Urinary bladder (tissue), 4 donors: ENCODE measurements around the gene BANK1. TPM values are rescaled to one million over a fixed set of nuclear protein-coding genes. Genes with fewer than 3 reads are reported as not detected.
"Not testable (repeated sequence)": the region's sequence is repeated elsewhere in the genome, so short reads cannot be mapped to it uniquely, and the experiment has no call there.

Experiments
- DNase-seq: peaks from one replicate; pipeline ENCODE4 v3.0.0-alpha.2; 2015; ENCODE audit errors: extremely low spot score
- H3K27ac ChIP-seq: one replicate; pipeline ENCODE4 v1.5.1; 2013; ENCODE audit warnings: low read depth, mild to moderate bottlenecking, moderate library complexity
- H3K36me3 ChIP-seq: one replicate; pipeline ENCODE4 v1.6.1; 2013; ENCODE audit warnings: mild to moderate bottlenecking, moderate library complexity; ENCODE audit not compliant: insufficient read depth
- H3K4me1 ChIP-seq: one replicate; pipeline ENCODE4 v1.6.1; 2013; ENCODE audit warnings: mild to moderate bottlenecking, moderate library complexity; ENCODE audit not compliant: insufficient read depth
- H3K4me3 ChIP-seq: one replicate; pipeline ENCODE4 v1.5.1; 2013; ENCODE audit warnings: low read depth, low read length
- WGBS: extraction: QIAGEN DNeasy Blood & Tissue Kit; methylation state at CpG from one replicate; pipeline ENCODE4 v1.1.7; 2013; 5-methylcytosine and 5-hydroxymethylcytosine counted together
- polyA plus RNA-seq: library from polyadenylated mRNA; stranded (reverse); fragments of 200-250 nt; gene quantifications from one replicate; pipeline ENCODE4 v1.2.3, GENCODE V29; 2013
- total RNA-seq: library from RNA; depleted of rRNA; stranded (reverse); fragments of >200 nt; gene quantifications from one replicate; pipeline ENCODE4 v1.2.3, GENCODE V29; 2014
- donor health status: healthy with polysubstance abuse.
- donor health status: healthy.

The BANK1 gene
- total and polyA plus RNA-seq, 2 donors, result 1.5 to 6.7 TPM

DNA sequence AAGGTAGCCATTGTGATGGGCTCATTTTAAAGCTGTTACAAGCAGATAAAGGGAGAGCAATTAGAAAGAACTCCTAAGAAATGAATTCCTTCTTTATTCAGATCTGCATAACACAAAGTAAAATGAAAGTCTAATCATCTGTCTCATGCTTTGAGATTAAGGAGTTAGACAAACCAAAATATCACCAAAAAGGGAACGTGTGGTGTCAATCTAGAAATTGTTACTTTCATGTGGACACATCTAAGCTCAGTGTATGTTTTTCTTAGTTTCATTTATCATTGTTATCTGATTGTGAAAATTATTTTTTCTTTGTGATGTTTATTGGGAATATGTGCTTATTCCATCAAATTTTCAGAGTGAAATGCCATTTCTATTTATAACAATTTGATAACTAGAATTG, 80.3 kb downstream of the BANK1 start:
- Histone ChIP-seq H3K36me3 (no peaks in the 10 kb centered on the region), H3K4me3 (no peak overlapping the region), H3K4me1 (no peaks in the 10 kb centered on the region), H3K27ac (no peak overlapping the region)
- WGBS, result 71% methylated on average over 1 of the region's 1 CpG
- no peak for DNase-seq

DNA sequence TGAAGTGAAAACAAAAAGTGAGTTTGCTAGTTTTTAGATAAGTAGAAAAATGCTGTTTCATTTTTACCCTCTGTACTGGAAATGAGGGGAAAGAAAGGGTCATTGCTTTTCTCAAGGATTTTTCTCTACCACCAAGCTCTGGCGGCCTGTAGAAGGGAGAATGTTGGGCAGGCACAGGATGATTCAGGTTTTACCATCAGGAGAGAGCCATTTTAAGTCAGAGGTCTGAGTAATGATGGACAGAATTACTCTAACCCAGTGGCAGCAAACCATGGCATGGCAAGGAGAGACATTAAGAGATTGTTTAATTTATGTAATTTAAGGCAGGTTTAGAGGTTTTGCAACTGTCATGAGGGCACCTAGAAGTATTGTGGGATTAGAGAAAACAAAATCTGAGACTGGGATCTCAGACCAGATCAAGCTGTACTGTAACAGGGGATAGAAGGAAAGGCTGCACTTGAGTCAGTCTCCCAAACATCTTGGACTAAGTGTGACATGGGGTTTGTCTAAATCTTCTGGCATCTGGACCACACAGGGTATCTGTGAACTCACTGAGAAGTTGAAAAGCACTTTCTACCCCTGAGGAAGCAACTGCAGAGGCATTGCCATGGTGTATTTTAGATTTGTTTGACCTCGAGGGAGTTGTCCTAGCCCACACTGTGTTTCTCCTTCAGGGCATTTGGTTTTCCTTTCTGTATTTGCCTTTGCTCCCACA, 81.6 kb downstream of the BANK1 start:
- H3K4me1 ChIP-seq, result no peaks in the 10 kb centered on the region
- 83% methylated on average over 2 of the region's 2 CpGs for WGBS
- H3K4me3 ChIP-seq, result no peak overlapping the region
- DNase-seq, result no peak
- no peaks in the 10 kb centered on the region for H3K36me3 ChIP-seq
- H3K27ac ChIP-seq, result no peak overlapping the region

DNA sequence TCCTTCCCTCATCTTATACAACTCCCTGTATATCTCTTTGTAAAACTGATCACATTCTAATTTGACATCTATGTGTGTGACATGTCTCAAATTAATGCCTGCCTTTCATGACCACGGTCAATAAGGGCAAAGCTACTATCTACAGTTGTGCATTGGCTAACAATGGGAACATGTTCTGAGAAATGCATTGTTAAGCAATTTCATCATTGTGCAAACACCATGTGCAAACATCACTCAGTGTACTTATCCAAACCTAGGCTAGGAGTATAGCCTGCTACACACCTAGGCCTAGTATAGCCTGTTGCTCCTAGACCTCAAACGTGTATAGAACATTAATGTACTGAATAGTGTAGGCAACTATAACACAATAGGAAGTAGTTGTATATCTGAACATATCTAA, 95.0 kb downstream of the BANK1 start:
- H3K4me3 ChIP-seq, result no peak overlapping the region
- no peak overlapping the region for H3K27ac ChIP-seq
- no peaks in the 10 kb centered on the region for H3K36me3 ChIP-seq
- H3K4me1 ChIP-seq, result no peaks in the 10 kb centered on the region
- no peak for DNase-seq
- 66% methylated on average over 2 of the region's 2 CpGs for WGBS

DNA sequence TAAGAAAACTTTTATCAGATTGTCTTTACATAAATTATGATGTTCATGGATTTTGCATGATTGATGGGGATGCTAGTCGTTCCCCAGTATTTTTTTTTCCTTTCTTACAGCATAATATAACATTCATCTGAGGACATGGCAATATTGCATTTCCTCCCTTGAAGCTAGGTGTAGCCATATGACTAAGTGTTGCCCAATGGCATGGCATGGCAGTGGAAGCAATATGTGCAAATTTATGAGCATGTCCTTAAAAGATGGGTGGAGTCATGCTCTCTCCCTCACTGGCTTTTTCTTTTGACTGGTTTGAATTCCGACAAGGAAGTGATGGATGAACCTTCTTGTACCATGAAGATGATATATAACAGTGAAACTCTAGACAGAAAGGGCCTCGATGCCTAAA, 96.3 kb downstream of the BANK1 start:
- no peaks in the 10 kb centered on the region for H3K36me3 ChIP-seq
- no peak overlapping the region for H3K4me3 ChIP-seq
- no peak overlapping the region for H3K27ac ChIP-seq
- WGBS, result 89% methylated on average over 3 of the region's 3 CpGs
- no peak for DNase-seq
- H3K4me1 ChIP-seq, result no peaks in the 10 kb centered on the region

DNA sequence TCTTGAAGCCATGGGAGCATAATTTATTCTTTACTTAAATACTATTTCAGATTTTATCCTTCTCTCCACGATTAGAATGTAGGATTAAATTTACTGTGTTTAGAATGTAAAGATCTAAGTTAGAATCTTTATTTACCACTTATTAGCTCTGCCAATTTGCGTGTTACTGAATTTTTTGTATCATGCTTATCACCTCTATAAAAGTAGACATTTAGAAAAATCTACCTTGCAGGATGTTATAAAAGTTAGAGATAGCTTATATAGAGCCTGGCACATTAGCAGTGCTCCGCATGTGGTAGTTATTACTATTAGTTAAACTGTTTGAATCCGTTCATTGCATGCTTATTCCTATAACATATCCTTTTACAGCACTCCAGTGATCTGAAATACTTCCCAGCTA, 97.9 kb downstream of the BANK1 start:
- Histone ChIP-seq H3K4me1 (no peaks in the 10 kb centered on the region), H3K36me3 (no peaks in the 10 kb centered on the region), H3K4me3 (no peak overlapping the region), H3K27ac (no peak overlapping the region)
- no peak for DNase-seq
- 60% methylated on average over 4 of the region's 4 CpGs for WGBS

DNA sequence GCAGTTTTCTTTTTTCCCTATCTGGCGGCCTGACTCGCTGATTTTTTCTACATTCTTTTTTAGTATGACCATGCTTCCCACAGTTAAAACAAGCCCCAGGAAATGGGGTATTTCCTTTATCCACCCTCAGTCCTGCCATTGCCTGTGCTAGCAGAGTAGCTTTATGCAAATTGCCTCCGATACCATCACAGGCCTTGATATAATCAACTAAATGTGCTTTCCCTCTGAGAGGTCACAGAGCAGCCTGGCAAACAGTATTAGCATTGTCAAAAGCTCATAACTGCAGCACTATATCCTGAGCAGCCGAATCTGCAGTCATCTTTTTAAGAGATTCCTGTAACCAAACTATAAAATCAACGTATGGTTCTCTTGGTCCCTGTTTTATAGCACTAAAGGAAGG, 115.0 kb downstream of the BANK1 start:
- H3K27ac ChIP-seq, H3K36me3 ChIP-seq, H3K4me1 ChIP-seq, DNase-seq, H3K4me3 ChIP-seq: not testable (repeated sequence)
- 65% methylated on average over 5 of the region's 5 CpGs for WGBS

DNA sequence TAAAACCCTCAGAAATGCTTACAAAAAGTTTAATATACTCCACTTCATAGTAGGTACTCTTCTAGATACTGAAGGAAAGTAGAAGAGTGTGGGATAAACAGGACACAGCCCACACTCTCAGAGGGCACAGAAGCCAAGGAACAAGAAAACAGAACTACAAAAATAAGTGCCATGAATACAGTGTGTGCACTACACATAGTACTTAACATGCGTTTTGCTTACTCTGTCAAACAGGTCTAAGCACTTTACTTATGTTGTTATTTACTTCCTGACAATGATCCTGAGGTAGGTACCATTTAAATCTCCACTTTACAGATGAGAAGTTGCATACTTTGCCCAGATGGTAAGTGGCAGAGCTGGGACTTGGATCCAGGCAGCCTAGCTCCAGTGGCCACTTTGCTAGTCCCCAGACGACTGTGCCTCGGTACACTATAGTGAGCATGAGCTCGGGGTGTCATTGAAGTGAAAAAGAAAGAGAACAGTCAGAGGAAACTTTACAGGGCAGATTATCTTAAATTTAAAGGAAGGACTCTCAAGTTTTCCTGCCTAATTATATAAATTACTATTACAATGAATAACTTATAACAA, 120.3 kb downstream of the BANK1 start:
- Histone ChIP-seq H3K4me3 (no peak overlapping the region), H3K27ac (no peak overlapping the region)
- no peak for DNase-seq

DNA sequence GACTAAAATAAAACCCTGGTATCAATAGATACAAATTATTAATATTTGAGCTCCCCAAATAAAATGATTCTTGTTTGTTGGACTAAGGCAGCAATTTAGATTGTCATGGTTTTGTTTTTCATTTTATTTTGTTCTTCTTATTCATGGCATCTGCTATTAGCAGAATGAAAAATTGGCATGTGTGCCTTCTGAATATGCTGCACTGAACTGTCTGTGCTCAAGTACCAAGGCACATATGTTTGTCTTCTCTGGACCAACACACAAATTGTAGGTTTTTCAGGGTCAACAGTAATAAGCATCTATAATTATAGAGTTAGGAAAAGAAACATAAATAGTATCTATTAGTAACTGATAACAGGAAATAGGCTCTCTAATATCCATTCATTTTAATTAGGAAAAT, 121.1 kb downstream of the BANK1 start:
- Histone ChIP-seq H3K36me3 (no peaks in the 10 kb centered on the region), H3K27ac (no peak overlapping the region), H3K4me1 (no peaks in the 10 kb centered on the region), H3K4me3 (no peak overlapping the region)
- DNase-seq, result no peak

More for the DNA sequence above, 120.3 kb downstream of the BANK1 start:
- no peaks in the 10 kb centered on the region for H3K4me1 ChIP-seq
- WGBS, result 83% methylated on average over 4 of the region's 4 CpGs
- H3K36me3 ChIP-seq, result no peaks in the 10 kb centered on the region

DNA sequence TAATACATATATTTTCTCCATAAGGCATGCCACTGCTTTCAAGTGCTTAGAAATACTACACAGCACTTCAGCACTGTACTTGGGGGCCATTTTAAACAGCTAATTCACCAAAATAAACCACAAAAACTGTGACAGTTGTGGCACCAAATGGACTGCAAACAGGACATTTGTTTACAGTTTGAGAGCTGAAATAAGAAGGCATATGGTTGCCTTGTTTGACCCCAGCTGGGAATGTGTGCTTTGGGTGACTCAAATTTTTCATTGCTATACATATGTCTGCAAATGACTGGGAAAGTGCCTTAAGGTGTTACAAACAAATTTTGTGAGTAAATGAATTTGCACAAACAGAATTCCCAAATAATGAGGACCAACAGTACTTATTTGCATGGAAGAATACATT, 124.2 kb downstream of the BANK1 start:
- no peak for DNase-seq
- H3K4me3 ChIP-seq, result no peak overlapping the region
- no peak overlapping the region for H3K27ac ChIP-seq
- H3K4me1 ChIP-seq, result no peaks in the 10 kb centered on the region
- no peaks in the 10 kb centered on the region for H3K36me3 ChIP-seq

DNA sequence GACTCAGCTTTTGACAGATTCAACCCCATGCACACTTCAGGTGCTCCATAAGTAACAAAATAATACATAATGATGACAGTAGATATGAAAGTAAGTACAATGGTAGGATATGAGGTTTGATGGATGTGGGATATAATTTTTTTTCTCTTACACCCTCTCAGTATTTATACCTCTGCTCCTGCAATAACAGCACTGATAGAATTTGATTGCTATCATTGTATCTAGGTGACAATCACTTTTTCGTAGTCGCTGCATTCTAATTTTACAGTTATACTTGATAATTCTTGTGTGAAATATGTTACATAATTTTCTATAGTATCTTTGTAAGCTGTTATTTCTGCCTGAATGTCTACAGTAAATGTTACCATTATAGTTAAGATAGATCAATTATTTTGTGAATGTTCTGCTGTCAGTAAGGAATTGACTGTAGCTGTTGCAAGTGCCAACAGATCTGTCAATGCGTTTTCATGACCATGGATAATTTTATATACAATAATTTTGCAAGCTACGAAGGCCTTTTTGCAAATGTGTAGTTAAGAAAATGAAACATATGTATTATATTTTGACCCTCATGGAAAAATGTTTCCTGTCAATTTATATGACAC, 128.9 kb downstream of the BANK1 start:
- H3K4me3 ChIP-seq, result no peak overlapping the region
- H3K4me1 ChIP-seq, result no peaks in the 10 kb centered on the region
- no peak overlapping the region for H3K27ac ChIP-seq
- no peak for DNase-seq
- H3K36me3 ChIP-seq, result no peaks in the 10 kb centered on the region
- WGBS, result 95% methylated on average over 4 of the region's 4 CpGs

DNA sequence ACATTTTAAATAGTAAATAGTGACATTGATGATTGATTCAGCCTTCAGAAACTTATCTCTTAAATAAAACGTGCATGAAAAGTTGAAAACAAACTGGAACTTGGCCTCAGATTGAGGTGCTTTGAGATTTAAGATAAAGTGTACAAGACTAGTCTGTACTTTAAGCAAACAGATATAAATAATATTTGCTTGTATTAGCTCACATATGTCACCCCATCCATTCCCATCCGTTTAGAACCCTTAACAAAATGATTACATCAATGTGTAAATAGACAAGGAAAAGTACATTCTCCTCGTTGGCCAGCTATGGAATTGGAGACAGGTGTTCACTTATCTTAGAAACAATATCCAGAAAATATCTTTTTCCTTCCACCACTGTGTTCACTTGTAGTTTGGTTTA, 130.8 kb downstream of the BANK1 start:
- no peaks in the 10 kb centered on the region for H3K36me3 ChIP-seq
- H3K4me1 ChIP-seq, result no peaks in the 10 kb centered on the region
- DNase-seq, result no peak
- WGBS, result 40% methylated on average over 3 of the region's 3 CpGs
- no peak overlapping the region for H3K4me3 ChIP-seq
- H3K27ac ChIP-seq, result no peak overlapping the region

DNA sequence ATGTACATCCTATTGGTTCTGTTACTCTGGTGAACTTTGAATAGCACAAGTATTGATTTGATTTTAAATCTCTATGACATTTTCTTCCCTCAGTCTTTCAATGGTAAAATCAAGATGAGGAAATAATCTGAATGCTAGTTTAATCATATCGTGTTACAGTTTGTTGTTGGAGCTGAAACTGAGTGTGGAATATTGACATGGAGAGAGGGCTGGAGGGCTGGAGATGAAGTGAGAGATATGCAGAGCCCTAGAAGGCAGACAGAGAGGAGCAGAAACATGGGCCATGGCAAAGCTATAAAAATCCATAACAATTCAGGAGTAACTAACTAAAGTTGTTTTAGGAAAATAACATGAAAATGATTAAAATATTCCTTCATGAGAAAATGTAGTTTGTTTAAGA, 141.1 kb downstream of the BANK1 start:
- WGBS, result 76% methylated on average over 1 of the region's 1 CpG
- no peak overlapping the region for H3K4me3 ChIP-seq
- H3K27ac ChIP-seq, result no peak overlapping the region
- H3K36me3 ChIP-seq, result no peaks in the 10 kb centered on the region
- no peak for DNase-seq
- no peaks in the 10 kb centered on the region for H3K4me1 ChIP-seq

DNA sequence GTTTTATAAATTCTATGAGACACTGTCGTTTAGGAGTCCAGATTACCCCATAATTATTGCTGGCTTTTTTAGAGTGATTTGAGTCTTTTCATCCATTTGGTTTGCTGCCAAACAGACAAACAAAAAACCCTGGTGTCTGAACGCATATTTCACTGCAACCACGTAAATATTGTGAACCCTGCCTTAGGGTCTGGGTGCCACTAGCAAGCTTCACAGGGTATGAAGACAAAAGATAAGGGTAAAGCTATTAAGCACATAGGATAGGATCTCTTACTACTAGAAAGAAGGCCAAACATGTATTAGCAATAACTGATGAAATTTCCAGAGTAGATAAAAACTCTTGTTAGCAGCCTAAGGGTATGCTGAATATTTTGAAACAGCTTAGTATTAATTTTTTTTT, 143.3 kb downstream of the BANK1 start:
- Histone ChIP-seq H3K27ac (no peak overlapping the region), H3K36me3 (no peaks in the 10 kb centered on the region), H3K4me1 (no peaks in the 10 kb centered on the region), H3K4me3 (no peak overlapping the region)
- no peak for DNase-seq
- 46% methylated on average over 3 of the region's 3 CpGs for whole genome bisulfite sequencing

DNA sequence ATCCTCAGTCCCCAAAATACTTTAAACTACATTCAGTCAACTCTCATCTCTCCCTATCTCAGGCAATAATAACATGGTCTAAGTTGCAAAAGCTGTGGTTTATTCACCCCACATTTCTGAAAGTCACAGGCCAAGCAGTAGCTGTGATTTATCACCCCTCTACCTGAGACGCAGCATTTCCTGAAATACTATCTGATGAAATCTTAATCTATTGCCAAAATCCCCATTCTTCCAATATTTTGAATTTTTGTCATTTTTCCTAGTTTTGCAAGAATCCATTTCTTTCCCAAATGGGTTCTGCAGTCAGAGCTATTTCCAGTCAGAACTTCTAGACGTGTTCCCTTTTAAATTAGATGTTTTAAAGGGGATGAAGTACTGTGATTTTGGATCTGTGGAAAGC, 148.3 kb downstream of the BANK1 start:
- Histone ChIP-seq H3K36me3 (no peaks in the 10 kb centered on the region), H3K4me3 (no peak overlapping the region), H3K4me1 (no peaks in the 10 kb centered on the region), H3K27ac (no peak overlapping the region)
- WGBS, result 73% methylated on average over 2 of the region's 2 CpGs
- no peak for DNase-seq
